Esophagus squamous epithelium (tissue), 4 donors: Measurements from ENCODE around the gene CELF2.

Experiments used
- POLR2A ChIP-seq, 4 donors: fragments of 450-650 bp; IDR thresholded peaks; one replicate each; pipeline ENCODE4 v1.6.1; 2017; ENCODE audit warnings: antibody characterized with exemption in 4 of 4, mild to moderate bottlenecking in 4 of 4, moderate library complexity in 3 of 4
- TF ChIP-seq, protein P1 (sequence below), 6 experiments: fragments of 450-650 bp in 4 of 6; fragments of 200-600 bp in 2 of 6; sonication (generic) in 2 of 6; IDR thresholded peaks; one replicate each; pipeline ENCODE4 v1.5.1; 2016 to 2019; ENCODE audit warnings: antibody characterized with exemption in 6 of 6, mild to moderate bottlenecking in 4 of 6, moderate library complexity in 4 of 6

DNA sequence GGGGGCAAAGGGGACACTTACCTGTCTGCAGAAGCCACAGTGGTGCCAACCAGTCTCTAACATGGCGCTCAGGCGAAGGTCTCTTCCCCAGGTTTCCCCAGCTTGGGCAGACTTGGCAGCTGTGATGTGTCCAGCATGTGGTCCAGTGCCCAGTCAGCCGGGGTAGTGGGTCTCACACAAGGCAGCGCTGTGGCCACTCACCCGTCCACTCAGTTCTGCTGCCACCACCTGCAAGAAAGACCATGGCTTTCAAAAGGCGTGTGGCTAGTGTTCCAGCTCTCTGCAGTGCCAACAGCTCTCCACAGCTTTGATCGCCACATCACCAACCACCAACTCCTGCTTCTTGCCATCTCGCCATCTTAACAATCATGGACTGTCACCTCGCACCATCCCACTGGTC, 334.1 kb downstream of the CELF2 start:
- TF ChIP-seq, protein P1, sequence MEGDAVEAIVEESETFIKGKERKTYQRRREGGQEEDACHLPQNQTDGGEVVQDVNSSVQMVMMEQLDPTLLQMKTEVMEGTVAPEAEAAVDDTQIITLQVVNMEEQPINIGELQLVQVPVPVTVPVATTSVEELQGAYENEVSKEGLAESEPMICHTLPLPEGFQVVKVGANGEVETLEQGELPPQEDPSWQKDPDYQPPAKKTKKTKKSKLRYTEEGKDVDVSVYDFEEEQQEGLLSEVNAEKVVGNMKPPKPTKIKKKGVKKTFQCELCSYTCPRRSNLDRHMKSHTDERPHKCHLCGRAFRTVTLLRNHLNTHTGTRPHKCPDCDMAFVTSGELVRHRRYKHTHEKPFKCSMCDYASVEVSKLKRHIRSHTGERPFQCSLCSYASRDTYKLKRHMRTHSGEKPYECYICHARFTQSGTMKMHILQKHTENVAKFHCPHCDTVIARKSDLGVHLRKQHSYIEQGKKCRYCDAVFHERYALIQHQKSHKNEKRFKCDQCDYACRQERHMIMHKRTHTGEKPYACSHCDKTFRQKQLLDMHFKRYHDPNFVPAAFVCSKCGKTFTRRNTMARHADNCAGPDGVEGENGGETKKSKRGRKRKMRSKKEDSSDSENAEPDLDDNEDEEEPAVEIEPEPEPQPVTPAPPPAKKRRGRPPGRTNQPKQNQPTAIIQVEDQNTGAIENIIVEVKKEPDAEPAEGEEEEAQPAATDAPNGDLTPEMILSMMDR (IDR thresholded peaks at IDR 0.05): no peak
- TF ChIP-seq POLR2A (IDR thresholded peaks at IDR 0.05): no peak
